HepG2 (cell line): Measurements from ENCODE around the gene PTPRCAP. TPM values are rescaled to one million over a fixed set of nuclear protein-coding genes. Genes with fewer than 3 reads are reported as not detected.

Experiments
- AGO2 ChIP-seq: fragments of 200-400 bp; formaldehyde crosslinking; optimal IDR thresholded peaks from 2 replicates; pipeline ENCODE3; 2017; ENCODE audit warnings: mild to moderate bottlenecking, low read depth, low read length, moderate library complexity
- AKAP8 ChIP-seq: sonication (generic); formaldehyde crosslinking; IDR thresholded peaks from 2 replicates; pipeline ENCODE4 v1.5.1; 2020; ENCODE audit warnings: mild to moderate bottlenecking, missing genetic modification reagents
- ATF7-NPFF ChIP-seq: sonication (generic); formaldehyde crosslinking; IDR thresholded peaks from 2 replicates; pipeline ENCODE4 v1.8.1; 2023; ENCODE audit warnings: mild to moderate bottlenecking, low read depth, missing genetic modification reagents, moderate library complexity
- BRD4 ChIP-seq: sonication (generic); formaldehyde crosslinking; IDR thresholded peaks from 2 replicates; pipeline ENCODE4 v1.4.0; 2020; ENCODE audit warnings: missing genetic modification reagents
- EEA1 ChIP-seq: sonication (generic); formaldehyde crosslinking; IDR thresholded peaks from 2 replicates; pipeline ENCODE4 v1.5.1; 2020; ENCODE audit warnings: mild to moderate bottlenecking, missing genetic modification reagents, borderline replicate concordance
- ELF3 ChIP-seq: IDR thresholded peaks from 2 replicates; pipeline ENCODE4 v1.6.1; 2016; ENCODE audit warnings: missing genetic modification reagents, missing compliant biosample characterization
- ELF4 ChIP-seq: sonication (generic); formaldehyde crosslinking; IDR thresholded peaks from 2 replicates; pipeline ENCODE4 v1.5.0; 2020; ENCODE audit warnings: missing genetic modification reagents, mild to moderate bottlenecking, moderate library complexity, borderline replicate concordance
- FOSL2 ChIP-seq: sonication (generic); formaldehyde crosslinking; IDR thresholded peaks from 2 replicates; pipeline ENCODE4 v1.4.0; 2020; ENCODE audit warnings: missing genetic modification reagents
- MEF2D ChIP-seq: sonication (generic); formaldehyde crosslinking; IDR thresholded peaks from 2 replicates; pipeline ENCODE4 v1.5.1; 2020; ENCODE audit warnings: mild to moderate bottlenecking, missing genetic modification reagents
- MEIS1 ChIP-seq: sonication (generic); formaldehyde crosslinking; IDR thresholded peaks from 2 replicates; pipeline ENCODE4 v1.9.0; 2021; ENCODE audit warnings: mild to moderate bottlenecking, missing genetic modification reagents, moderate library complexity, borderline replicate concordance
- MXD4 ChIP-seq: IDR thresholded peaks from 2 replicates; pipeline ENCODE4 v1.6.1; 2016; ENCODE audit warnings: mild to moderate bottlenecking, missing biosample characterization, missing genetic modification reagents
- NFKB2 ChIP-seq: sonication (generic); formaldehyde crosslinking; IDR thresholded peaks from 2 replicates; pipeline ENCODE4 v1.4.0; 2020; ENCODE audit warnings: missing genetic modification reagents, borderline replicate concordance
- NONO ChIP-seq, 2 experiments: fragments of 450-650 bp in 1 of 2; sonication (generic) in 1 of 2; formaldehyde crosslinking in 1 of 2; IDR thresholded peaks in 1 of 2; conservative IDR thresholded peaks in 1 of 2; 2 replicates each; pipeline versions ENCODE4 v1.6.1 to v1.8.0; 2017 to 2022; ENCODE audit warnings: mild to moderate bottlenecking in 1 of 2, missing genetic modification reagents in 1 of 2, moderate library complexity in 1 of 2
- NPAS2 ChIP-seq: sonication (generic); formaldehyde crosslinking; IDR thresholded peaks from 2 replicates; pipeline ENCODE4 v1.8.0; 2022; ENCODE audit warnings: mild to moderate bottlenecking, missing genetic modification reagents, borderline replicate concordance
- RORA ChIP-seq: sonication (generic); formaldehyde crosslinking; IDR thresholded peaks from 2 replicates; pipeline ENCODE4 v1.5.0; 2020; ENCODE audit warnings: mild to moderate bottlenecking, missing genetic modification reagents, moderate library complexity
- SNRNP70 ChIP-seq: fragments of 200-400 bp; formaldehyde crosslinking; IDR thresholded peaks from 2 replicates; pipeline ENCODE4 v1.6.1; 2017; ENCODE audit warnings: mild to moderate bottlenecking, low read depth, low read length, moderate library complexity
- SP1 ChIP-seq, 2 experiments: fragments of 450-650 bp in 1 of 2; sonication (generic) in 1 of 2; formaldehyde crosslinking in 1 of 2; IDR thresholded peaks; 2 replicates each; pipeline versions ENCODE4 v1.4.0 to v1.6.1; 2016 to 2020; ENCODE audit warnings: missing genetic modification reagents in 1 of 2
- SRY ChIP-seq: sonication (generic); formaldehyde crosslinking; IDR thresholded peaks from 2 replicates; pipeline ENCODE4 v1.8.0; 2022; ENCODE audit warnings: mild to moderate bottlenecking, missing genetic modification reagents
- SUZ12 ChIP-seq: fragments of 150-350 bp; IDR thresholded peaks from 2 replicates; pipeline ENCODE4 v1.6.1; 2014; ENCODE audit warnings: low read depth, low read length
- ZKSCAN5 ChIP-seq: sonication (generic); formaldehyde crosslinking; IDR thresholded peaks from 2 replicates; pipeline ENCODE4 v1.5.1; 2020; ENCODE audit warnings: mild to moderate bottlenecking, missing genetic modification reagents
- ZMYM3 ChIP-seq: sonication (generic); formaldehyde crosslinking; IDR thresholded peaks from 2 replicates; pipeline ENCODE4 v1.5.1; 2020; ENCODE audit warnings: mild to moderate bottlenecking, missing genetic modification reagents
- ZMYM4 ChIP-seq: sonication (generic); formaldehyde crosslinking; IDR thresholded peaks from 2 replicates; pipeline ENCODE4 v1.8.1; 2023; ENCODE audit warnings: mild to moderate bottlenecking, missing genetic modification reagents
- ZNF256 ChIP-seq: sonication (generic); formaldehyde crosslinking; conservative IDR thresholded peaks from 2 replicates; pipeline ENCODE4 v1.4.0; 2020; ENCODE audit warnings: missing genetic modification reagents
- ZSCAN21 ChIP-seq: sonication (generic); formaldehyde crosslinking; IDR thresholded peaks from 2 replicates; pipeline ENCODE4 v1.8.0; 2022; ENCODE audit warnings: mild to moderate bottlenecking, missing genetic modification reagents, moderate library complexity, borderline replicate concordance
- polyA plus RNA-seq, 8 experiments: library from polyadenylated mRNA; depleted of rRNA in 3 of 8; stranded (reverse) in 7 of 8; unstranded in 1 of 8; fragments of >200 nt; fragmentation: Illumina TruSeq in 4 of 8; extraction: Trizol in 4 of 8; gene quantifications; 2 replicates each; pipeline versions ENCODE4 v1.2.1 to v1.2.3, GENCODE V29; 2011 to 2016; ENCODE audit warnings: low read depth in 4 of 8, missing spikeins in 1 of 8, mixed read lengths in 1 of 8; ENCODE audit not compliant: insufficient read depth in 1 of 8
- total RNA-seq, 5 experiments: library from RNA; depleted of rRNA; stranded (reverse); fragments of >200 nt; fragmentation: Illumina TruSeq; extraction: Trizol; gene quantifications; 2 replicates each; pipeline ENCODE4 v1.2.3, GENCODE V29; 2016; ENCODE audit warnings: low read depth in 1 of 5
- TF ChIP-seq, protein P1 (sequence below): sonication (generic); formaldehyde crosslinking; IDR thresholded peaks from 2 replicates; pipeline ENCODE4 v1.5.0; 2020; ENCODE audit warnings: missing genetic modification reagents, mild to moderate bottlenecking, borderline replicate concordance
- TF ChIP-seq, protein P2 (sequence below): sonication (generic); formaldehyde crosslinking; IDR thresholded peaks from 2 replicates; pipeline ENCODE4 v1.8.1; 2023; ENCODE audit warnings: missing genetic modification reagents, inconsistent platforms, borderline replicate concordance

The PTPRCAP gene
- total and polyA plus RNA-seq, 2 of the 13 experiments (the other 11 are each of a cell fraction or from before 2014, with no cell fraction given) = 0.60 to 0.70 TPM

DNA sequence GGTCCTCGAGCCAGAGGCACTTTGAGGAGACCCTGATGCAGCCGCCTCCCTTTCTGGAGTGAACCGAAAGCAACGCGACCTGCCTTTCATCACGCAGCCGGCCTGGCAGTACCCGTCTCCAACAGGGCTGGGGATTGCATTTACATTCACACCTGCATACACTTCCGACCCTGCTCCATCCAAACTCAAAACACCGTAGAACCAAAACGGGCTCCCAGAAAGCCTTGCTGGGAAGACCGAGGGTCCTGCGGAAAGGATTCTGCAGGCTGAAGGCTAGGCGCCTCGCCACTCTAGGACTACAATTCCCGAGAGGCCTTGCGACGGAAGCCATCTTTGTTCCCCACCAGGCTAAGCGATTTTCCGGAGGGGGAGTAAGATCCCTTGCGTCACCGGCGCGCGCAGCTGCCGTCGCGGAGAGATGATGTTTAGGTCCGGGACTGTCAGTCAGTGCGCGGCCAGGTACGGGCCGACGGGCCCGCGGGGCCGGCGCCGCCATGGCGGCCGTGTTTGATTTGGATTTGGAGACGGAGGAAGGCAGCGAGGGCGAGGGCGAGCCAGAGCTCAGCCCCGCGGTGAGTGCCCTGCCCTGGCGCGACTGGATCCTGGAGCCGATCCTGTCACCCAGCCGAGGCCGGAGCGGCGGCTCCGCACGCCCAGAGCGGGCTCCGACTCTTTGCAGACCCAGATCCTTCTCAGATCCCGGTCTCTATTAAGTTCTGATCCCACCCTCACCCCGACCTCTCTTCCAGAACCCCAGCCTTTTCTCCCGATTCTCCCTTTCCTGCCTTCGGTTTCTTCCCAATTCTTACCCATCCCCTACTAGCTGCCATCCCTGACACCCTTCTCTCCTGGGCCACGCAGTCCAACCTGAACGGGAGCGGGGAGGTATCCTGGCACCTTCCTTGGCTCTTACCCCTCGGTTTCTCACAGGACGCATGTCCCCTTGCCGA is 9.2 kb downstream of the PTPRCAP start, which contains the start of gene RPS6KB2 (continued):
- TF ChIP-seq EEA1 (CRISPR knock-in tag) = no peak
- peak; percentile 79 for TF ChIP-seq ELF3 (CRISPR knock-in tag)
- TF ChIP-seq, protein P1, sequence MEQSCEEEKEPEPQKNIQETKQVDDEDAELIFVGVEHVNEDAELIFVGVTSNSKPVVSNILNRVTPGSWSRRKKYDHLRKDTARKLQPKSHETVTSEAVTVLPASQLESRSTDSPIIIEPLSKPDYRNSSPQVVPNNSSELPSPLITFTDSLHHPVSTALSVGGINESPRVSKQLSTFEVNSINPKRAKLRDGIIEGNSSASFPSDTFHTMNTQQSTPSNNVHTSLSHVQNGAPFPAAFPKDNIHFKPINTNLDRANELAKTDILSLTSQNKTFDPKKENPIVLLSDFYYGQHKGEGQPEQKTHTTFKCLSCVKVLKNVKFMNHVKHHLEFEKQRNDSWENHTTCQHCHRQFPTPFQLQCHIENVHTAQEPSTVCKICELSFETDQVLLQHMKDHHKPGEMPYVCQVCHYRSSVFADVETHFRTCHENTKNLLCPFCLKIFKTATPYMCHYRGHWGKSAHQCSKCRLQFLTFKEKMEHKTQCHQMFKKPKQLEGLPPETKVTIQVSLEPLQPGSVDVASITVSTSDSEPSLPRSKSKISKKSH (CRISPR knock-in tag) = no peak
- 0 out of 2 replicates have a peak, but pooled peaks have one; percentile 36 for TF ChIP-seq AKAP8 (CRISPR knock-in tag)
- TF ChIP-seq BRD4 (CRISPR knock-in tag) = 0 out of 2 replicates have a peak, but pooled peaks have one; percentile 62
- no peak for TF ChIP-seq ZKSCAN5 (CRISPR knock-in tag)
- 0 out of 2 replicates have a peak, but pooled peaks have one; percentile 64 for TF ChIP-seq SRY (CRISPR knock-in tag)
- TF ChIP-seq ZSCAN21 (CRISPR knock-in tag) = peak; percentile 70
- no peak for TF ChIP-seq NONO (IDR thresholded peaks at IDR 0.05)
- peak; percentile 82; the same call in 1 of the 2 replicates for TF ChIP-seq NONO (CRISPR knock-in tag; conservative IDR thresholded peaks at IDR 0.05)
- peak; percentile 84 for TF ChIP-seq MXD4
- TF ChIP-seq SNRNP70 = no peak
- no peak for TF ChIP-seq NPAS2 (CRISPR knock-in tag)
- no peak for TF ChIP-seq SP1 (IDR thresholded peaks at IDR 0.05)
- TF ChIP-seq SP1 (CRISPR knock-in tag; IDR thresholded peaks at IDR 0.05) = peak; percentile 86
- peak; percentile 79; the same call in 1 of the 2 replicates for TF ChIP-seq ZNF256 (CRISPR knock-in tag)
- peak; percentile 38; the same call in 1 of the 2 replicates for TF ChIP-seq ZMYM3 (CRISPR knock-in tag)
- TF ChIP-seq MEIS1 (CRISPR knock-in tag) = peak; percentile 96
- TF ChIP-seq, protein P2, sequence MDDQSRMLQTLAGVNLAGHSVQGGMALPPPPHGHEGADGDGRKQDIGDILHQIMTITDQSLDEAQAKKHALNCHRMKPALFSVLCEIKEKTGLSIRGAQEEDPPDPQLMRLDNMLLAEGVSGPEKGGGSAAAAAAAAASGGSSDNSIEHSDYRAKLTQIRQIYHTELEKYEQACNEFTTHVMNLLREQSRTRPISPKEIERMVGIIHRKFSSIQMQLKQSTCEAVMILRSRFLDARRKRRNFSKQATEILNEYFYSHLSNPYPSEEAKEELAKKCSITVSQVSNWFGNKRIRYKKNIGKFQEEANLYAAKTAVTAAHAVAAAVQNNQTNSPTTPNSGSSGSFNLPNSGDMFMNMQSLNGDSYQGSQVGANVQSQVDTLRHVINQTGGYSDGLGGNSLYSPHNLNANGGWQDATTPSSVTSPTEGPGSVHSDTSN (CRISPR knock-in tag) = no peak
- peak; percentile 75 for TF ChIP-seq FOSL2
- TF ChIP-seq ELF4 (CRISPR knock-in tag) = 0 out of 2 replicates have a peak, but pooled peaks have one; percentile 35
- 0 out of 2 replicates have a peak, but pooled peaks have one; percentile 55 for TF ChIP-seq ATF7-NPFF (CRISPR knock-in tag)
- no peak for TF ChIP-seq RORA (CRISPR knock-in tag)
- TF ChIP-seq ZMYM4 = peak; percentile 53
- TF ChIP-seq SUZ12 = peak; percentile 76
- TF ChIP-seq MEF2D (CRISPR knock-in tag) = peak; percentile 68; the same call in 1 of the 2 replicates
- TF ChIP-seq AGO2 = peak; percentile 33
- peak; percentile 74; the same call in 1 of the 2 replicates for TF ChIP-seq NFKB2 (CRISPR knock-in tag)
